Kidney capillary endothelial cell (primary cell): ENCODE data around the gene ACOXL.

Experiments
- DNase-seq: peaks from one replicate; pipeline ENCODE4 v3.0.0-alpha.2; 2018; ENCODE audit warnings: low spot score

ACOXL gene

GRCh38 chr2:111165084-111165483, 432.7 kb downstream of the ACOXL start:
- DNase-seq: no peak

GRCh38 chr2:111166115-111166514, 433.7 kb downstream of the ACOXL start:
- DNase-seq: no peak

GRCh38 chr2:111167076-111167862, 434.9 kb downstream of the ACOXL start:
- no peak for DNase-seq

GRCh38 chr2:111167863-111168162, 435.4 kb downstream of the ACOXL start:
- DNase-seq: no peak
